Measurements from ENCODE around the gene CFDP1. TPM values are rescaled to one million over a fixed set of nuclear protein-coding genes. Genes with fewer than 3 reads are reported as not detected.

The CFDP1 gene
- total RNA-seq, 2 experiments from 2014 or later = 34.7 to 39.9 TPM

- no peak for ATAC-seq
- peaks cover 17% of the 10 kb centered on the region for H3K36me3 Mint-ChIP-seq (ENCODE audit: low read depth)
- no peak for TF ChIP-seq CTCF (IDR thresholded peaks at IDR 0.05)
- ChIA-PET CTCF (no interaction called here), POLR2A (no interaction called here)
- H3K27me3 Mint-ChIP-seq = no peaks in the 10 kb centered on the region
- intact Hi-C loops (cut with micrococcal nuclease) = no loop called here
- H3K9me3 Mint-ChIP-seq = no peaks in the 10 kb centered on the region
- peaks cover 28% of the 10 kb centered on the region for H3K4me1 Mint-ChIP-seq (ENCODE audit: low read depth)
- no peak overlapping the region for H3K4me3 Mint-ChIP-seq
- DNase-seq = no peak
- no peak overlapping the region for H3K27ac Mint-ChIP-seq
Observed at GRCh38 chr16:75315539-75316306, 117.6 kb downstream of the CFDP1 start.

GRCh38 chr16:75312875-75313274 lies 120.4 kb downstream of the CFDP1 start:
- Mint-ChIP-seq H3K4me1 (ENCODE audit: low read depth) (peaks cover 7% of the 10 kb centered on the region), H3K4me3 (no peak overlapping the region), H3K36me3 (ENCODE audit: low read depth) (peaks cover 19% of the 10 kb centered on the region), H3K9me3 (no peaks in the 10 kb centered on the region), H3K27ac (no peak overlapping the region), H3K27me3 (no peaks in the 10 kb centered on the region)
- intact Hi-C loops (cut with micrococcal nuclease) = no loop called here
- CTCF ChIA-PET = interaction anchor here (1.0 to 1.7 kb wide), 5 partner anchors 8 to 114 kb away, joined by 4 to 6 read pairs (median 5); no protein-coding TSS in a partner anchor
- TF ChIP-seq CTCF (IDR thresholded peaks at IDR 0.05) = no peak
- ATAC-seq = no peak
- POLR2A ChIA-PET = interaction anchor here (1.2 to 1.7 kb wide), 2 partner anchors 11 to 14 kb away, joined by 4 to 5 read pairs; no protein-coding TSS in a partner anchor
- DNase-seq = no peak

- Mint-ChIP-seq H3K4me1 (ENCODE audit: low read depth) (no peaks in the 10 kb centered on the region), H3K4me3 (no peak overlapping the region), H3K27ac (no peak overlapping the region), H3K27me3 (no peaks in the 10 kb centered on the region), H3K9me3 (no peaks in the 10 kb centered on the region), H3K36me3 (ENCODE audit: low read depth) (peaks cover 13% of the 10 kb centered on the region)
- POLR2A ChIA-PET = interaction anchor here (1.2 to 1.7 kb wide), 2 partner anchors 10 to 12 kb away, joined by 4 to 5 read pairs; no protein-coding TSS in a partner anchor
- CTCF ChIA-PET = interaction anchor here (1.5 to 1.8 kb wide), 3 partner anchors 10 to 78 kb away, joined by 5 to 7 read pairs (median 6); no protein-coding TSS in a partner anchor
- no peak for TF ChIP-seq CTCF (IDR thresholded peaks at IDR 0.05)
- no peak for ATAC-seq
- intact Hi-C loops (cut with micrococcal nuclease) = no loop called here
- no peak for DNase-seq
Observed at GRCh38 chr16:75311383-75311938, 121.8 kb downstream of the CFDP1 start.

GRCh38 chr16:75310541-75310940 lies 122.8 kb downstream of the CFDP1 start:
- CTCF ChIA-PET = interaction anchor here (1.8 kb wide), 1 partner anchor 77 kb away, joined by 7 read pairs; no protein-coding TSS in a partner anchor
- intact Hi-C loops (cut with micrococcal nuclease) = no loop called here
- no peak for ATAC-seq

More at GRCh38 chr16:75310541-75310940, 122.8 kb downstream of the CFDP1 start:
- H3K4me3 Mint-ChIP-seq = no peak overlapping the region
- H3K4me1 Mint-ChIP-seq (ENCODE audit: low read depth) = peaks cover 7% of the 10 kb centered on the region
- no peak overlapping the region for H3K27ac Mint-ChIP-seq
- POLR2A ChIA-PET = no interaction called here
- no peaks in the 10 kb centered on the region for H3K27me3 Mint-ChIP-seq
- peaks cover 11% of the 10 kb centered on the region for H3K36me3 Mint-ChIP-seq (ENCODE audit: low read depth)
- H3K9me3 Mint-ChIP-seq = no peaks in the 10 kb centered on the region
- no peak for DNase-seq
- no peak for TF ChIP-seq CTCF (IDR thresholded peaks at IDR 0.05)

Measured in activated CD8-positive, alpha-beta T cell treated with anti-CD3 and anti-CD28 coated beads for 36 hours (primary cell).